ENCODE results near the gene SH2D3C.
"Not testable (repeated sequence)": the region's sequence is repeated elsewhere in the genome, so short reads cannot be mapped to it uniquely, and the experiment has no call there.

The SH2D3C gene

DNA sequence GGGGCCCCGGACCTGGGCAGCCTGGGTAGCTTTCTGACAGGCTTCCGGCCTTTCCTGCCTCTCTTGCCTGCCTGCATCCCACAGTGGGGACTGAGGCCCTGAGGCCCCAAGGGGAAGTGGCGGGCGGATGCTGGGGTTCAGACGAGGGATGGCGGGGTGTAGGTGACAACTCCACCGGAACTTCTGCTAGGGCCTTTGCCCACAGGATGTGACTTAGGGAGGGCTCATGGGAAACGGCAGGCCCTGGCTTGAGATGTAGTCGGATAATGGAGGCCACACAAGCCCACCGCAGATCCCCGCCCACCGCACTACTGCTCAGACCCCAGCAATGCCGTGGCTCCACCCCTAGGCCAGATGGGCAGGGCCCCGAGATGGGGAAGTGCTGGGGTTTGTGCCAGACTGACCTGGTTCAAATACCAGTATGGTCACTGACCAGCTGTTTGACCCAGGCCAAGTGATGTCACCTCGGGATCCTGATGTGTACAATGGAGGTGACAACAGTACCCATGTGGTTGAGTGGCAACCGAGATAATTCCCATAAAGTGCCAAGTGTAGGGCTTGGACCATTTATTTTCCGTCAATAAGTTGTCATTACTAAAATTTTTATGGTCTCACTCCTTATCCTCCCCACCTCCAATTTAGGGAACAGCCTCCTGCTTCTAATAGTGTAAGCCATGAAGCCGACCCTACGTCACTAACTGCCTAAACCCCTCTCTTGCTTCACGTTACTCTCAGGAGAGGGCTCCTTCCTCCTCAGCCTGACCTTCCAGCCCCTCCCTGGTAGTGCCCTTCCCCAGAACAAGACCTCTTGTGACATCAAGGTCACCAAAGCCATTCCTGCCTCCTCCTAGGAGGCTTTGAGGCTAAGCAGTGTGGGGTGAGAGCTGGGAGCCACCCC, 4.9 kb upstream of the SH2D3C start:
- Histone ChIP-seq H3K36me3 (peaks cover 16% of the 10 kb centered on the region), H3K27me3 (no peaks in the 10 kb centered on the region), H3K4me3 (ENCODE audit: low read depth in 1 of 2, low read length in 1 of 2) (peak overlapping the region; percentile 79 to 97), H3K27ac (peak overlapping the region; percentile 90), H3K9me3 (no peaks in the 10 kb centered on the region), H3K4me1 (ENCODE audit: control insufficient read depth in 1 of 2, insufficient read depth in 1 of 2, low read depth in 1 of 2, low read length in 1 of 2) (peaks cover 79 to 80% of the 10 kb centered on the region in 2 experiments)
- TF ChIP-seq, protein P1, sequence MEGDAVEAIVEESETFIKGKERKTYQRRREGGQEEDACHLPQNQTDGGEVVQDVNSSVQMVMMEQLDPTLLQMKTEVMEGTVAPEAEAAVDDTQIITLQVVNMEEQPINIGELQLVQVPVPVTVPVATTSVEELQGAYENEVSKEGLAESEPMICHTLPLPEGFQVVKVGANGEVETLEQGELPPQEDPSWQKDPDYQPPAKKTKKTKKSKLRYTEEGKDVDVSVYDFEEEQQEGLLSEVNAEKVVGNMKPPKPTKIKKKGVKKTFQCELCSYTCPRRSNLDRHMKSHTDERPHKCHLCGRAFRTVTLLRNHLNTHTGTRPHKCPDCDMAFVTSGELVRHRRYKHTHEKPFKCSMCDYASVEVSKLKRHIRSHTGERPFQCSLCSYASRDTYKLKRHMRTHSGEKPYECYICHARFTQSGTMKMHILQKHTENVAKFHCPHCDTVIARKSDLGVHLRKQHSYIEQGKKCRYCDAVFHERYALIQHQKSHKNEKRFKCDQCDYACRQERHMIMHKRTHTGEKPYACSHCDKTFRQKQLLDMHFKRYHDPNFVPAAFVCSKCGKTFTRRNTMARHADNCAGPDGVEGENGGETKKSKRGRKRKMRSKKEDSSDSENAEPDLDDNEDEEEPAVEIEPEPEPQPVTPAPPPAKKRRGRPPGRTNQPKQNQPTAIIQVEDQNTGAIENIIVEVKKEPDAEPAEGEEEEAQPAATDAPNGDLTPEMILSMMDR (IDR thresholded peaks at IDR 0.05), result peak; percentile 43

DNA sequence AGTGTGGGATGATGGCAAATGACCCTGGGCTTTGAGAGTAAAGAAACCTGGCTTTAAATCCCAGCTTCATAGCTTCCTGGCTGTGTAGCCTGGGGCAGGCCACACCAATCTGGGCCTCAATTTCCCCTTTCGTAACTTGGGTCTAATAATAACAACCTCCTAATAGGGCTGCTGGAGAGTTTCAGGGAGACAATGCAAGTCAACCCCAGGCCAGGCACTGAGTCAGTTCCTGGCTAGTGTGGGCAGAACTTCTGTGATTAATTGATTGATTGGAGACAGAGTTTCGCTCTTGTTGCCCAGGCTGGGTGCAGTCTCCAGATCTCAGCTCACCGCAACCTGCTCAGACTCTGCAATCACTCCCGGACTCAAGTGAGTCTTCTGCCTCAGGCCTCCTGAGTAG, 3.3 kb upstream of the SH2D3C start:
- Histone ChIP-seq H3K36me3 (peaks cover under 1% of the 10 kb centered on the region), H3K4me1 (ENCODE audit: control insufficient read depth in 1 of 2, insufficient read depth in 1 of 2, low read depth in 1 of 2, low read length in 1 of 2) (peaks cover 75 to 84% of the 10 kb centered on the region in 2 experiments)

DNA sequence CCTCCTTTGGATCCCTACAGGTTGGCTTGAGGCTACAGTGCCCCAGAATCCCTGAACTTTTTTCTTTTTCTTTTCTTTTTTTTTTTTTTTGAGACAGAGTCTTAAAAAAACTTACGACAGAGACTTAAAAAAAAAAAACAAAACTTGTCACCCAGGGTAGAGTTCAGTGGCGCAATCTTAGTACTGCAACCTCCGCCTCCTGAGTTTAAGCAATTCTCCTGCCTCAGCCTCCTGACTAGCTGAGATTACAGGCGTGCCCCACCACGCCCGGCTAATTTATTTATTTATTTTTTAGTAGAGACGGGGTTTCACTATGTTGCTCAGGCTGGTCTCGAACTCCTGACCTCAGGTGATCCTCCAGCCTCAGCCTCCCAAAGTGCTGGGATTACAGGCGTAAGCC, 2.4 kb upstream of the SH2D3C start:
- Histone ChIP-seq H3K27ac (peak overlapping the region; percentile 90), H3K4me3 (ENCODE audit: low read depth in 1 of 2, low read length in 1 of 2) (peak overlapping the region; percentile 45 to 78), H3K4me1 (ENCODE audit: control insufficient read depth in 1 of 2, insufficient read depth in 1 of 2, low read depth in 1 of 2, low read length in 1 of 2) (peaks cover 78 to 87% of the 10 kb centered on the region in 2 experiments)
- TF ChIP-seq, protein P1 (IDR thresholded peaks at IDR 0.05), result peak; percentile 56
- H3K27me3 ChIP-seq, H3K36me3 ChIP-seq, H3K9me3 ChIP-seq: not testable (repeated sequence)

More for the DNA sequence above, 3.3 kb upstream of the SH2D3C start:
- Histone ChIP-seq H3K4me3 (ENCODE audit: low read depth in 1 of 2, low read length in 1 of 2) (peak overlapping the region in 1 of 2 experiments; percentile 78), H3K9me3 (no peaks in the 10 kb centered on the region), H3K27ac (peak overlapping the region; percentile 90), H3K27me3 (no peaks in the 10 kb centered on the region)
- TF ChIP-seq, protein P1 (IDR thresholded peaks at IDR 0.05), result no peak

DNA sequence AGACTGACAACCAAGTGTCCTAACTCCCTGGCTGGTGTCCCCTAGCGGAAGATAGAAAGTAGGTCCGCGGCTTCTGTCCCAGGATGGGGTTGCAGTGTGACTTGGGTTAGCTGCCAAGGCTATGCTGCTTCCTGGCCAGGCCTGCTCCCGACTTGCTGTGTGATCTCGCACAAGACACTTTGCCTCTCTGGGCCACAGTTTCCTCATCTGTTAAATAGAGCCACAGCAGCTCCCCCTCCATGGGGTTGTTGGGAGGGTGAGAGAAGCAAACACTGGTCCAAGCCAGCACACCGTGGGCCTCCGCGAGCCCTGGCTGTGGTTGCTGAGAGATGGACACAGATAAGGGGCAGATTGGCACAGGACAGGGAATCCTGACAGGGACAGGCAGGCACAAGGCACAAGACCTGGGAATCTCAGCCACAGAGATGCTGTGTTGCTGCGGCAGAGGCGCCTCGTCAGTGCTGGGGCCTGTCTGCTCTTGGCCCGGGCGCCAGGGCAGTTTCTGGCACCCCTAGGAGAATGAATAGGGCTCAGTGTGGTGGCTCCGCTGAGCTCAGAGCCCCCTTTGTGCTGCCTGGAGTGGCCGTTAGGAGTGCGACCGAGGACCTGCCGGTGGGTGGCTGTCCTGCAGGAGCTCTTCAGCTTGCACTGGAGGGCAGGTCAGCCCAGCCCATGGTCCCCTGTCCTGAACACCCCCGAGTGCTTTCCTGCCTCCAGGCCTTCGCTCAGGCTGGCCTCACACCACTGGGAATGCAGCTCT, 1.8 kb upstream of the SH2D3C start:
- no peaks in the 10 kb centered on the region for H3K27me3 ChIP-seq
- H3K4me3 ChIP-seq (ENCODE audit: low read depth in 1 of 2, low read length in 1 of 2), result peak overlapping the region; percentile 78 to 97
- no peaks in the 10 kb centered on the region for H3K9me3 ChIP-seq
- H3K4me1 ChIP-seq (ENCODE audit: control insufficient read depth in 1 of 2, insufficient read depth in 1 of 2, low read depth in 1 of 2, low read length in 1 of 2), result peaks cover 84 to 93% of the 10 kb centered on the region in 2 experiments
- TF ChIP-seq, protein P1 (IDR thresholded peaks at IDR 0.05), result no peak
- H3K27ac ChIP-seq, result peak overlapping the region; percentile 90
- H3K36me3 ChIP-seq, result peaks cover 7% of the 10 kb centered on the region

DNA sequence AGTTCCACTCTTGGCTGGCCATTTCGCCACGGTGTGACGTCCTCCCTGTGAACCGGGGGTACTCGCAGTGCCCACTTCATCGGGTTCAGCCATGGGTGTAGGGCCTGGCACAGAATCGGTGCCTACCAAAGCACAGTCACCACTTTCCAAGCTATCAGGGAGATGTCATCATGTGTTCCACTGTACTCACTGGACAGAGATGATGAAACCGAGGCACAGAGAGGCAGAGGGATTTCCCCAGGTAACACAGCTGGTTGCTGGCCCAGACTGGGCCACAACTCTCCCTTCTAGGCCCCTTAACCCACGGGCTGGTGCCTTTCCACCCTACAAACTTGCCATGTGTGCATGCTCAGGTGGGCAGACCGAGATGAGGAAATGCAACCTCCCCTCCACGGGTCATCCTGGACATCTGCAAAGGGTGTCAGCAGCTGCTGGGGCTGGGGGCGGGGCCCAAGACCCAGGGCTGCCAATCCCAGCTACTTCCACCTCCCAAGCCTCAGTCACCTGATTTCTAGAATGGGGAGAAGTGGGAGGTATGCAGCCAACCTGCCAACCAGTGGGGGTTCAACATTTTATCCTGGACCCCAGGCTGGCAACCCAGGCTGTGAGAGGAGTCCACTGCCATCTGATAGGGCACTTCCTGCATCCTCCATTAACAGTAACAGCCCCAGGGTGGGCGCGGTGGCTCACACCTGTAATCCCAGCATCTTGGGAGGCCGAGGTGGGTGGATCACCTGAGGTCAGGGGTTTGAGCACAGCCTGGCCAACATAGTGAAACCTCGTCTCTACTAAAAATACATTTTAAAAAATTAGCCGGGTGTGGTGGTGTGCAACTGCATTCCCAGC, 893 bp upstream of the SH2D3C start:
- Histone ChIP-seq H3K4me1 (ENCODE audit: control insufficient read depth in 1 of 2, insufficient read depth in 1 of 2, low read depth in 1 of 2, low read length in 1 of 2) (peaks cover 84 to 92% of the 10 kb centered on the region in 2 experiments), H3K27me3 (no peaks in the 10 kb centered on the region), H3K9me3 (no peaks in the 10 kb centered on the region), H3K36me3 (peaks cover 16% of the 10 kb centered on the region), H3K27ac (peak overlapping the region; percentile 90), H3K4me3 (ENCODE audit: low read depth in 1 of 2, low read length in 1 of 2) (peak overlapping the region; percentile 78 to 97)
- TF ChIP-seq, protein P1 (IDR thresholded peaks at IDR 0.05), result no peak

Measured in neutrophil (primary cell).